BE2C (cell line): ENCODE results near the gene PTPRD.
"Not testable (repeated sequence)": the region's sequence is repeated elsewhere in the genome, so short reads cannot be mapped to it uniquely, and the experiment has no call there.

ENCODE experiments used
- DNase-seq: peaks from one replicate; pipeline ENCODE4 v3.0.0-alpha.2; 2020
- H3K27me3 ChIP-seq: fragments of 250-450 bp; sonication (Bioruptor Pico); 2 replicates; pipeline ENCODE4 v1.5.1; 2020; ENCODE audit warnings: mild to moderate bottlenecking
- H3K36me3 ChIP-seq: fragments of 250-450 bp; sonication (Bioruptor Pico); 2 replicates; pipeline ENCODE4 v1.5.1; 2020; ENCODE audit warnings: mild to moderate bottlenecking
- H3K4me1 ChIP-seq: fragments of 250-450 bp; sonication (Bioruptor Pico); 2 replicates; pipeline ENCODE4 v1.5.1; 2020
- H3K4me3 ChIP-seq: 2 replicates; pipeline ENCODE4 v1.5.1; 2011; ENCODE audit warnings: low read depth, low read length
- H3K9me3 ChIP-seq: fragments of 250-450 bp; sonication (Bioruptor Pico); 2 replicates; pipeline ENCODE4 v1.5.1; 2020
- CTCF ChIP-seq: IDR thresholded peaks from 2 replicates; pipeline ENCODE4 v1.5.1; 2012; ENCODE audit warnings: mild to moderate bottlenecking, low read depth, low read length

Gene PTPRD

GRCh38 chr9:9102295-9102694, 1510.5 kb downstream of the PTPRD start:
- no peaks in the 10 kb centered on the region for H3K36me3 ChIP-seq
- no peaks in the 10 kb centered on the region for H3K27me3 ChIP-seq
- H3K4me1 ChIP-seq = no peaks in the 10 kb centered on the region
- no peak for DNase-seq
- no peak overlapping the region for H3K4me3 ChIP-seq
- H3K9me3 ChIP-seq = no peaks in the 10 kb centered on the region
- no peak for TF ChIP-seq CTCF

- Histone ChIP-seq H3K27me3 (no peaks in the 10 kb centered on the region), H3K36me3 (no peaks in the 10 kb centered on the region), H3K4me3 (no peak overlapping the region), H3K9me3 (no peaks in the 10 kb centered on the region), H3K4me1 (no peaks in the 10 kb centered on the region)
- TF ChIP-seq CTCF = no peak
- no peak for DNase-seq
These were observed 1512.7 kb downstream of the PTPRD start for GRCh38 chr9:9100070-9100469.

- TF ChIP-seq CTCF = no peak
- DNase-seq = no peak
- no peaks in the 10 kb centered on the region for H3K36me3 ChIP-seq
These were observed 1513.2 kb downstream of the PTPRD start for GRCh38 chr9:9099646-9100045.

GRCh38 chr9:9097254-9097653, 1515.5 kb downstream of the PTPRD start:
- not testable (repeated sequence) for DNase-seq, H3K4me3 ChIP-seq, H3K27me3 ChIP-seq, H3K36me3 ChIP-seq, H3K9me3 ChIP-seq, H3K4me1 ChIP-seq

More at GRCh38 chr9:9099646-9100045, 1513.2 kb downstream of the PTPRD start:
- H3K4me1 ChIP-seq = no peaks in the 10 kb centered on the region
- H3K4me3 ChIP-seq = no peak overlapping the region
- H3K9me3 ChIP-seq = no peaks in the 10 kb centered on the region
- no peaks in the 10 kb centered on the region for H3K27me3 ChIP-seq

- Histone ChIP-seq H3K9me3 (no peaks in the 10 kb centered on the region), H3K27me3 (no peaks in the 10 kb centered on the region), H3K4me3 (no peak overlapping the region), H3K4me1 (no peaks in the 10 kb centered on the region), H3K36me3 (no peaks in the 10 kb centered on the region)
- TF ChIP-seq CTCF = no peak
- DNase-seq = no peak
These were observed 1521.4 kb downstream of the PTPRD start for GRCh38 chr9:9091387-9091786.

- Histone ChIP-seq H3K9me3 (no peaks in the 10 kb centered on the region), H3K27me3 (no peaks in the 10 kb centered on the region), H3K4me3 (no peak overlapping the region), H3K36me3 (no peaks in the 10 kb centered on the region), H3K4me1 (no peaks in the 10 kb centered on the region)
- no peak for TF ChIP-seq CTCF
- DNase-seq = no peak
These were observed 1533.3 kb downstream of the PTPRD start for GRCh38 chr9:9079473-9079872.

- Histone ChIP-seq H3K4me1 (no peaks in the 10 kb centered on the region), H3K9me3 (no peaks in the 10 kb centered on the region), H3K27me3 (no peaks in the 10 kb centered on the region), H3K36me3 (no peaks in the 10 kb centered on the region), H3K4me3 (no peak overlapping the region)
- no peak for DNase-seq
- no peak for TF ChIP-seq CTCF
These were observed 1534.5 kb downstream of the PTPRD start for GRCh38 chr9:9078301-9078700.
